GM10266 (cell line): ENCODE data around the gene PSMB10.

Source experiments
- DNase-seq: peaks from one replicate; pipeline ENCODE4 v3.0.0; 2012; ENCODE audit errors: extremely low spot score
- CTCF ChIP-seq: IDR thresholded peaks from 2 replicates; pipeline ENCODE4 v1.5.1; 2012; ENCODE audit warnings: mild to moderate bottlenecking, low read depth; ENCODE audit not compliant: control insufficient read depth, insufficient read depth; ENCODE audit errors: missing control alignments

Gene PSMB10

GRCh38 chr16:67927131-67927941 lies 9.3 kb downstream of the PSMB10 start:
- DNase-seq, result no peak
- no peak for TF ChIP-seq CTCF

- DNase-seq, result no peak
- TF ChIP-seq CTCF, result no peak
Observed at GRCh38 chr16:67926181-67926750, 10.4 kb downstream of the PSMB10 start.

- DNase-seq, result no peak
- TF ChIP-seq CTCF, result no peak
Observed at GRCh38 chr16:67924140-67924906, 12.3 kb downstream of the PSMB10 start.

- DNase-seq, result no peak
- no peak for TF ChIP-seq CTCF
Observed at GRCh38 chr16:67923414-67924116, 13.1 kb downstream of the PSMB10 start.

GRCh38 chr16:67922740-67923139 lies 13.9 kb downstream of the PSMB10 start:
- TF ChIP-seq CTCF, result no peak

GRCh38 chr16:67922221-67922620 lies 14.4 kb downstream of the PSMB10 start:
- no peak for TF ChIP-seq CTCF
- DNase-seq, result no peak

More at GRCh38 chr16:67922740-67923139, 13.9 kb downstream of the PSMB10 start:
- no peak for DNase-seq
